CD4-positive, alpha-beta T cell (primary cell): Measurements from ENCODE around the gene MARCKS. TPM values are rescaled to one million over a fixed set of nuclear protein-coding genes. Genes with fewer than 3 reads are reported as not detected.
"Not testable (repeated sequence)": the region's sequence is repeated elsewhere in the genome, so short reads cannot be mapped to it uniquely, and the experiment has no call there.

Experiments
- ATAC-seq: fragments of 200-7000 bp; cut with Tn5 transposase; one replicate; pipeline ENCODE4 v1.10.0; 2022; ENCODE audit warnings: mild to moderate bottlenecking; ENCODE audit not compliant: poor library complexity
- CTCF ChIA-PET: fragments of 350-600 bp; sonication (Branson Sonifier 250); formaldehyde crosslinking; loops from one replicate; lab custom pipeline; 2021; ENCODE audit warnings: antibody characterized with exemption, inconsistent platforms; lab: Charles Lee
- POLR2A ChIA-PET: fragments of 350-600 bp; sonication (Branson Sonifier 250); formaldehyde crosslinking; loops from one replicate; lab custom pipeline; 2021; ENCODE audit warnings: antibody characterized with exemption, inconsistent platforms; lab: Charles Lee
- DNase-seq, 14 experiments: peaks; one replicate each; pipeline ENCODE4 v3.0.0-alpha.2; 2013 to 2020; ENCODE audit warnings: mixed read lengths in 2 of 14
- H3K27ac ChIP-seq, 2 donors: one replicate each; pipeline versions ENCODE4 v1.5.1 to v1.7.0; 2013; ENCODE audit warnings: low read length in 2 of 2, low read depth in 1 of 2, mild to moderate bottlenecking in 1 of 2
- H3K27me3 ChIP-seq, 2 experiments: 1 replicate in 1 of 2; 2 replicates in 1 of 2; pipeline versions ENCODE4 v1.6.1 to v1.7.0; 2013; ENCODE audit warnings: low read length in 2 of 2, control low read depth in 1 of 2, mild to moderate bottlenecking in 1 of 2, moderate library complexity in 1 of 2; ENCODE audit not compliant: insufficient read depth in 2 of 2, control insufficient read depth in 1 of 2
- H3K36me3 ChIP-seq: one replicate; pipeline ENCODE4 v1.6.1; 2013; ENCODE audit warnings: low read length, control low read depth; ENCODE audit not compliant: insufficient read depth
- H3K4me1 ChIP-seq: one replicate; pipeline ENCODE4 v1.6.1; 2013; ENCODE audit warnings: low read length, control low read depth; ENCODE audit not compliant: insufficient read depth
- H3K4me3 ChIP-seq: one replicate; pipeline ENCODE4 v1.5.1; 2013; ENCODE audit warnings: mild to moderate bottlenecking, low read length, moderate library complexity
- H3K9me3 ChIP-seq, 2 experiments: 1 replicate in 1 of 2; 2 replicates in 1 of 2; pipeline versions ENCODE4 v1.6.1 to v1.7.0; 2013; ENCODE audit warnings: low read length in 2 of 2, mild to moderate bottlenecking in 2 of 2, control low read depth in 1 of 2, moderate library complexity in 1 of 2; ENCODE audit not compliant: control insufficient read depth in 1 of 2, insufficient read depth in 1 of 2
- H3K27ac Mint-ChIP-seq: one replicate; pipeline ENCODE4 v1.8.0; 2020; ENCODE audit warnings: mixed read lengths
- H3K27me3 Mint-ChIP-seq: one replicate; pipeline ENCODE4 v1.8.0; 2021; ENCODE audit warnings: mixed read lengths
- H3K36me3 Mint-ChIP-seq: one replicate; pipeline ENCODE4 v1.8.0; 2021; ENCODE audit warnings: low read depth, mixed read lengths
- H3K4me1 Mint-ChIP-seq: one replicate; pipeline ENCODE4 v1.8.0; 2021; ENCODE audit warnings: low read depth, mixed read lengths
- H3K4me3 Mint-ChIP-seq: one replicate; pipeline ENCODE4 v1.8.0; 2020; ENCODE audit warnings: mild to moderate bottlenecking, mixed read lengths
- H3K9me3 Mint-ChIP-seq: one replicate; pipeline ENCODE4 v1.8.0; 2020; ENCODE audit warnings: mixed read lengths
- intact Hi-C, 2 experiments: fragments of 100-400 bp; cut with DNase I in 1 of 2; cut with micrococcal nuclease in 1 of 2; formaldehyde crosslinking; loops; one replicate each; pipeline versions ENCODE4 v1.15.1 to v1.9.0; 2023 to 2025; cut with DNase I, micrococcal nuclease
- total RNA-seq, 174 experiments: library from RNA in 2 of 174; stranded (reverse) in 2 of 174; gene quantifications; one replicate each; pipeline ENCODE4 v1.2.3 and lab custom pipeline; 2021 to 2026
- TF ChIP-seq, protein P1 (sequence below): fragments of 200-600 bp; IDR thresholded peaks from one replicate; pipeline ENCODE4 v1.8.0; 2022; ENCODE audit warnings: antibody characterized with exemption, mild to moderate bottlenecking

Gene MARCKS
- total RNA-seq, 2 experiments from 2014 or later: 0.63 to 0.70 TPM

DNA sequence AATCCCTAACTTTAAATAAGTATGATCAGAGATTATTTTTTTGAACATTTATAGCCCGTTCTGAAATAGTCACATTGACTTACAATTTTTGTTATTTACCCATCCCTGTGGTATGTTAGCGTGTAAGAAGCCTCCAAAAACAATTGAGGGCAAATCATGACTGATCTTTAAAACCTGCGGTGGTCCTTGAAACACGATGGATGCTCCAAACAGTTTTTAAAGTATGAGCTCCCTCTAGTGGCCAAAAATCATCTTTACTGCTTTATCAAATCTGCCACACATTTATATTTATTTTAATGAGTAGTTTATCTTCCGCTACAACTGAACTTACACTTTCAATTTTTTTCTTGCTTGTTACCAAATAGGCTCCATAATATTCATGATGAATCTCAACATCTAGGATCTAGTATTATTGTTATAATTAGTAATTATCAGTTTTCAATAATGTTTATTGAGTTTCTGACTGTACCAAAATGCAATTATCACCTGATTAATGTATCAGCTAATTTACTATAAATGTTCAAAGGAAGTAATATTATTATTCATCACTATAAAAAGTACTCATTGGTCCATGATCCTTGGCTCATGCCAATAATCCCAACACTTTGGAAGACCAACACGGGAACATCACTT, 52.2 kb downstream of the MARCKS start:
- CTCF ChIA-PET: interaction anchor here (0.7 to 1.7 kb wide), 4 partner anchors 12 to 1729 kb away, joined by 3 to 6 read pairs (median 3); no protein-coding TSS in a partner anchor
- DNase-seq: peak in 4 of 14 experiments; percentile 7 to 67 (median 54)

DNA sequence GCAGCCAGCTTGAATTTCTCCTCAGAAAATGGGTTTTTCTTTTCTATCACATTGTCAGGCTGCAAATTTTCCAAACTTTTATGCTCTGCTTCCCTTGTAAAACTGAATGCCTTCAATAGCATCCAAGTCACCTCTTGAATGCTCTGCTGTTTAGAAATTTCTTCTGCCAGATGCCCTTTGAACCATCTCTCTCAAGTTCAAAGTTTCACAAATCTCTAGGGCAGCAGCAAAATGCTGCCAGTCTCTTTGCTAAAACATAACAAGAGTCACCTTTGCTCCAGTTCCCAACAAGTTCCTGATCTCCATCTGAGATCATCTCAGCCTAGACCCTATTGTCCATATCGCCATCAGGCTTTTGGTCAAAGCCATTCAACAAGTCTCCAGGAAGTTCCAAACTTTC, 53.1 kb downstream of the MARCKS start:
- H3K27me3 Mint-ChIP-seq, H3K36me3 ChIP-seq, H3K36me3 Mint-ChIP-seq, H3K4me1 ChIP-seq, H3K27me3 ChIP-seq, DNase-seq, H3K27ac Mint-ChIP-seq, H3K4me3 ChIP-seq, ATAC-seq, H3K9me3 Mint-ChIP-seq, H3K27ac ChIP-seq, intact Hi-C loops, H3K4me1 Mint-ChIP-seq, H3K9me3 ChIP-seq, H3K4me3 Mint-ChIP-seq, POLR2A ChIA-PET: not testable (repeated sequence)
- CTCF ChIA-PET: interaction anchor here (1.7 kb wide), 1 partner anchor 1730 kb away, joined by 6 read pairs; no protein-coding TSS in a partner anchor

More for the DNA sequence above, 52.2 kb downstream of the MARCKS start:
- POLR2A ChIA-PET: no interaction called here
- Histone ChIP-seq H3K27me3 (no peaks in the 10 kb centered on the region), H3K9me3 (no peaks in the 10 kb centered on the region), H3K27ac (no peak overlapping the region), H3K4me3 (no peak overlapping the region), H3K36me3 (no peaks in the 10 kb centered on the region), H3K4me1 (no peaks in the 10 kb centered on the region)
- intact Hi-C loops: loop anchor here (1.0 to 2.0 kb wide), 2 partner anchors 1729 kb away; no protein-coding TSS in a partner anchor
- Mint-ChIP-seq H3K4me1 (peaks cover 4% of the 10 kb centered on the region), H3K27me3 (peaks cover 11% of the 10 kb centered on the region), H3K4me3 (no peak overlapping the region), H3K9me3 (no peaks in the 10 kb centered on the region), H3K36me3 (no peaks in the 10 kb centered on the region), H3K27ac (no peak overlapping the region)
- no peak for ATAC-seq
- TF ChIP-seq, protein P1, sequence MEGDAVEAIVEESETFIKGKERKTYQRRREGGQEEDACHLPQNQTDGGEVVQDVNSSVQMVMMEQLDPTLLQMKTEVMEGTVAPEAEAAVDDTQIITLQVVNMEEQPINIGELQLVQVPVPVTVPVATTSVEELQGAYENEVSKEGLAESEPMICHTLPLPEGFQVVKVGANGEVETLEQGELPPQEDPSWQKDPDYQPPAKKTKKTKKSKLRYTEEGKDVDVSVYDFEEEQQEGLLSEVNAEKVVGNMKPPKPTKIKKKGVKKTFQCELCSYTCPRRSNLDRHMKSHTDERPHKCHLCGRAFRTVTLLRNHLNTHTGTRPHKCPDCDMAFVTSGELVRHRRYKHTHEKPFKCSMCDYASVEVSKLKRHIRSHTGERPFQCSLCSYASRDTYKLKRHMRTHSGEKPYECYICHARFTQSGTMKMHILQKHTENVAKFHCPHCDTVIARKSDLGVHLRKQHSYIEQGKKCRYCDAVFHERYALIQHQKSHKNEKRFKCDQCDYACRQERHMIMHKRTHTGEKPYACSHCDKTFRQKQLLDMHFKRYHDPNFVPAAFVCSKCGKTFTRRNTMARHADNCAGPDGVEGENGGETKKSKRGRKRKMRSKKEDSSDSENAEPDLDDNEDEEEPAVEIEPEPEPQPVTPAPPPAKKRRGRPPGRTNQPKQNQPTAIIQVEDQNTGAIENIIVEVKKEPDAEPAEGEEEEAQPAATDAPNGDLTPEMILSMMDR: peak; percentile 84

Other genes with a start within 250 kb of the MARCKS start
- 10 to 100 TPM; 29.9 to 40.8 TPM for gene HDAC2, start 113.8 kb downstream of the MARCKS start, total RNA-seq